ENCODE results near the gene QPCTL.

QPCTL gene

DNA sequence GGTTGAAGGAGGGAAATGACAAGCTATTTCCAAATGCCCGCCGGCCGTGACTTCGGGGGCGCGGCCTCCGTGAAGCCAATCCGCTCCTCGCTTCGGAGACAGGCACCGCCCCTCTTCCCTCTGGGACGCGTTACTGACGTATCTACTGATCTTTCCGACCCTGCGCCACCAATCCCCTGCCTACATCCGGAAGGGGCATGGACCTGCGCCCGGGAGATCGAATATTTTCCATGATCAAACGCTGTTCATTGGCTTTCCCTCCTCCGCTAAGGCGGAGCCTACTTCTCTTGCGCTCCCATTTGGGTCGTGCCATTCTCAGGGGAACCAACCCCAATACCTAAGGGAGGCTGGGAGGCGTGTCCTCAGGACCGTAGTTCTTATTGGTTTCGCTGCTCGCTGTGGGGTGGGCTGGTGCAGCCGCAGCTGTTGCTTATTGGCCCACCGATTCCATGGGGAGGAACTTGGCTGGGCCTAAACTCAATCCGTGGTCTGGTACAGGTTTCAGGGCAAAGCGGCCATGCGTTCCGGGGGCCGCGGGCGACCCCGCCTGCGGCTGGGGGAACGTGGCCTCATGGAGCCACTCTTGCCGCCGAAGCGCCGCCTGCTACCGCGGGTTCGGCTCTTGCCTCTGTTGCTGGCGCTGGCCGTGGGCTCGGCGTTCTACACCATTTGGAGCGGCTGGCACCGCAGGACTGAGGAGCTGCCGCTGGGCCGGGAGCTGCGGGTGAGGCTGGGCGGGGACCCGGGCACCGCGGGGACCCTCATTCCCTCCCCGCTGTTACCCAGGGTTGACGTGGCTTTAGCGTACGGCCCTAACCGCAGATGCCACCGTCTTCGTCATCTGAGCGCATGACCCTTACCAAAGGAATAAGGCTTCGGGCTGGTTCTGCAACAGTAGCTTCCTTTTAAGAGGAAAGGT, at the start of gene QPCTL:
Gene QPCTL (plus strand): TSS at position 480 of the 919 bp plus-strand sequence. CDS start 38 bp downstream, at position 518.
- DNase-seq (ENCODE audit: low spot score), result peak; percentile 100

DNA sequence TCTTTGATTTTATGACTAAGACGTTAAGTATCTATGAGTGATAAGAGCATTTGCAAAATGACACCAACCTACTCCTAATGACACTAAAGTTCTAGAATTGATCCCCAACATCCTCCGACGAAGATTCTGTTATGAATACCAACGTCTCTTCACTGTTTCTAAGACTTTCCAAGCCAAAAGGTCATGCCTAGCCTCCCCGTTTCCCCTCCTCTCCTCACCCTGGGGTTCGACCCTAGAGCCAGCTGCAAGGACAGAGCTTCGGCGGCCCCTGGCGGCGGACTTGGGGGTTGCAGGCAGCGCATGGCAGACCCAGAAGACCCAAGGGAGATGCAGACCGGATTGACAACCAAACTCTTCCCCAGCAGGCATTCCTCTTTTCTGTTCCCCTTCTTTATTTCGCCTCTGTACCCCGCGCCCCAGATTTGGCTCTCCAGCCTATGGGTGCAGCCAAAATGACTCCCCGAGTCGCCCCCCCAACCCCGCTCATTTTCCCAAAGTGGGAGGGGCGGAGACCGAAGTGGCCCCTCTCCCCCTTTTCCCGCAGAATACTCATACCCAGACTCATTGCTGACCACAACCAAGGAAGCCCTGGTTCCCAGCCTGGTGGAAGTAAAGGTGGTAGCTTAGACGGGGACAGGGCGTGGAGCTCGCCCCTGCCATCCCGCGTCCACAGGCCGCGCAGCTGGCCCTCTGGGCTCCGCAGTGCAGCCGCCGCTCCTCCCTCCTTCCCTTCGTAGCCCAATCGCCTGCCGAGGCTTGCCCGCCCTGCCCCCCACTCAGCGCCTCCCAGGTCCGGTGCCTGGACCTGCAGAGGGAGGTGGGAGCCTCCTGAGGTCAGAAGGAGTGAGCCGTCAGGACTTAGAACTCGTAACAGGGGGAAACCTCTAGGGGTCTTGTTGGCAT, 49.2 kb upstream of the QPCTL start:
- DNase-seq (ENCODE audit: low spot score), result peak; percentile 87

DNA sequence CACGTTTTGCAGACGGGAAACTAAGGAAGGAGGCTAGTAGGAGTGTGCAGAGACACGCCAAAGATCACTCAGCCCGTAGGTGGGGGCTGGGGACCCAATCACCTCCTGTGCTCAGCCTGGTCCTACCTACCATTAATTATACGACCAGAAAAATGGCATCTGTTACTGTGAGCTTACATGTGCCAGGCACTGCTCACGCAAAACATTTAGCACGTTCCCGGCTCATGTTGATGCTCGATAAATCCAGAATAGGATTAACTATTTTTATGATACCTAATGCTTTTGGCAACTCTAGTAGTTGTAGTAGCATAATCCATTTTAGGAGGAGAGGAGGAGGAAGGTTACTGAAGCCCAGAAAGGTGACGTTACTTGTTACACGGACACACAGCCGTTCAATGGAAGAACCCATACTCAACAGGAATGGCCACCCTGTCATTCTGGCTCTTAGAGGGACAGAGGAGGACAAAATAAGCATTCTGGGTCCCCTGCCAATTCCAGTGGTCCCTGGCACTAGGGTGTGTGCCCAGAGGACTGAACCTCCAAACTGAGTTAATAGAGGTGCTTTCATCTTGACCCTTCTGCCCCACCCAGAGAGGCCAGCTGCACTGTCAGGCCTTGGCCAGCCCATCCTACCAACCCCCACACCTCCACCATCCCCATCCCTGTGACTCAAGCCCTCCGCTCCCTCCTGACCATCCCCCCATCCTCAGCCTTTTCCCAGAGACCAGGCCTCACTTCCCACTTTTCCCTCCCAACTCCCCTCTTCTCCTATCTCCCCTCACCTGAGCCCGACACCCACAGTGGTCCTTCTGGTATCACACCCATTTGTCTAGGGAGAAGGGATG, 48.3 kb upstream of the QPCTL start:
- DNase-seq (ENCODE audit: low spot score), result no peak

DNA sequence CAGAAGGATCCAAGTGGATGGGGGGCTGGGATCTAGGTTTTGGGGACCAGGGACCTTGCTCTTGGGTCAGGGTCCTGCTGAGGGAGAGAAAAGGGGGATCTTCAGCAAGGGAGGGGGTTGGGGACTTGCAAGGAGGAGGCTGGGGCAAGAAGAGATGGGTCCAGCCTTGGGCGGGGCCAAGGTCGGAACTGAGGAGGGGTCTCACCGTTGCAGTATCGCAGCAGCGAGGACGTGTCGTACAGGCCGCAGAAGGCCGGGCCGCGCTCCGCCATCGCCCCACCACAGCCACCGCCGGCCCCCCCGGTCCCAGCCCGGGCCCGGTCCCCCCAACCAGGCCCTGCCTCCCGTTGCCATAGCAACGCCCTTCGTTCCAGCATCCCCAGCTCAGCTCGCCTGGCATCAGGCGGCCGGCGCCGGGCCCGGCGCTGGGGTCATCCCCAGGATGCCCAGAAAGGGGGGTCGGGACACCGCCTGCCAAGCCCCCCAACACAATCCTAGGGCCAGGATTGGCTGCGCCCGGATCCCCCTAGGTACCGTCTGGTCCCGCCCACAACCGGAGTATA, 47.3 kb upstream of the QPCTL start:
- no peak for DNase-seq (ENCODE audit: low spot score)

DNA sequence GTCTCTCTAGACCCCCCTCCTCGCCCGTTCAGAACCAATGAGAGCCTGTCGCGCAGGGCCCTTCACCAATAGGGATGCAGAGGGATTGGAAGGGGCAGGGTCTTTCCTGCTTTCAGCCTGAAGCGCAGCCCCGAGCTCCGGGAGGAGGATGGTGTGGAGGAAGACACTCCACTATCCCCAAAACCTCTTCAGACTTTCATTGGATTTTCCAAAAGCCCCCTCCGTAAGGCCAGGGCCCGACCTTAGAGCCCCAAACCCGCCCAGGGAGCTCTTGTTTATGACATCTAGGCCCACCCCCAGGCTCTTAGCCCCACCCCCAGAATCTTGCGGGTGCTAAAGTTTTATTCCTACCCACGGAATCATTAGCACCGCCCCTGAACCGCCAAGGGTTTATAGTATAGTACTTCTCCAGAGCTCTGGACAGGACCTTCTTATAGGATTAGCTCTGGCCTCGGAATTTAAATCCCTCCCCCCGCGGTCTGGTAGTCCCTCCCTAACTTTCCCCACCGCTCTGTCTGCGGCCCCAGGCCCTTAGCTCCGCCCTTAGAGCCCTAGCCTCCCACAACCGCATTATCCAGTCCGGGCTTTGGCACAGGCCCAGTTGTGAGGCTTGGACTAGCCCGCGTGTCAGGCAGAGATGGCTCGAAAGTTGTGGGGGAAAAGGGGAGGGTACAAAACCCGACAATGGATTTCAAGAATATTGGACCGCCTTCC, 46.7 kb upstream of the QPCTL start:
- DNase-seq (ENCODE audit: low spot score), result peak; percentile 91

GRCh38 chr19:45646345-45646698, 46.1 kb upstream of the QPCTL start:
- no peak for DNase-seq (ENCODE audit: low spot score)

- DNase-seq (ENCODE audit: low spot score), result no peak
Observed at GRCh38 chr19:45650722-45651121, 41.7 kb upstream of the QPCTL start.

- DNase-seq (ENCODE audit: low spot score), result no peak
Observed at GRCh38 chr19:45653634-45654033, 38.8 kb upstream of the QPCTL start.

- no peak for DNase-seq (ENCODE audit: low spot score)
Observed at GRCh38 chr19:45655073-45655472, 37.4 kb upstream of the QPCTL start.

DNA sequence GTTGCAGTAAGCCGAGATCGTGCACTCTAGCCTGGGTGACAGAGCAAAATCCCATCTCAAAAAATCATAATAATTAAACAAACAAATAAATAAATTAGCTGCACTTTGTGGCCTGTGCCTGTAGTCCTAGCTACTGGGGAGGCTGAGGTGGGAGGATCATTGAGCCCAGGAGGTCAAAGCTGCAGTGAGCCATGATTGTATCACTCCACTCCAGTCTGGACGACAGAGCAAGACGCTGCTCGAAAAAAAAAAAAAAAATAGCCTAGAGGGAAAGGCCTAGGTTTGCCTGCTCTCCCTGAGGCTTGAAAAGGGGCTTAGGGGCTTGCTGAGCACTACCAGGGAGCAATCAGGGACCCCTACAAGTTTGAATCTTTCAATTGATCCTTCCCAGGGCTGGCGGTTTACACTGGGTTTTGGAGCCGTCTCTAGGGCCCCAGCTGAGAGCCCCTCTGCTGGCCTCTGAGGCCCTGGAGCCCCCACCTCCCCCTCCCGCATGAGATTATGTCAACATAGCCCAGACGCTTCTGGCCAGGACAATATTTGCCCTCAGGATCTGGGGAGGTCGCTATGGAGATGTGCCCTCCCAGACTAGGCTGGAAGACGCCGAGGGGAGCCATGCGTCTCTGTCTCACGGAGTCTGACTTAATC, 34.8 kb upstream of the QPCTL start:
- DNase-seq (ENCODE audit: low spot score), result no peak

DNA sequence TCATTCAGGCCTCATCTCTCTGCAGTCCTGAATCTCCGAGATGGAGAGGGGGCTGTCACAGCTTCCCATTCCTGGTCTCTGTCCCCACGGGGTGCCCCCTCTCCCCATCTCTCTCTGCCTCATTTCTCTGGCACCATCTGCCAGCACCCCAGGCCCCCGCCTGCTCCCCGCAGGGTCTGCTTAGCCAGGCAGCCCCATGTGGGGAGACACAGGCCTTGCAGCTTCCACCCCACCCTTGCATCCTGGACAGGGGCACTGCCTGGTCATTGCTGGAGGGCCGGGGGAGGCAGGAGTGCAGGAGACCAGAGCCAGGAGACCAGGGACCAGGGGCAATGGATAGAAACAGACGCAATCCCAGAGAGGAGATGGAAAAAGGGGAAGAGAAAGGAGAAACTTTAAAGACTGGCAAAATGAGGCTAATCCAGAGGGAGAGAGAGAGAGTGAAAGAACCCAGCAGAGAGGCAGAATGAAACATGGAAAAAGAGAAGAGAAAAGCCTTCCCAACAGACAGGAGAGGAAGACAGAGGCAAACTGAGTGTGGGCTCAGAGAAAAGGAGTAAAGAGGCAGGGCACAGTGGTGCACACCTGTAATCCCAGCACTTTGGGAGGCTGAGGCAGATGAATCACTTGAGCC, 33.3 kb upstream of the QPCTL start:
- no peak for DNase-seq (ENCODE audit: low spot score)

DNA sequence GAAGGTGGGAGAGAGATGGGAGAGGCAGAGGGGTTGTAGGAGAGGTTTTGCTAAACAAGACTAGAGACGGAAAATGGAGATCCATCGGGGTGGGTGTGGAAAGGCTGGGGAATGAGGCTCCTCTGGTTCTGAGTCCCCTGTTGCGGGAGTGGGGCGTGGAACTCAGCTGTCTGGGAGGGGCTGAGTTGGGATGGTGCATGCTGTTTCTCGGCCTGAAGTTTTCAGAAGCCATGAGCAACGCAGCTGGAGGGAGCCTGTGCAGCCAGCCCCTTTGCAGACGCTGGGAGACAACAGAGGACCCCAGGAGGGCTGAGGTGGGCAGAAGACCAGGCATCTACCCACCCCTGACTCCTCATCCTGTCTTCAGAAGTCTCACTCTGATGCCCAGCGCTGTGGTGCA, 31.8 kb upstream of the QPCTL start:
- no peak for DNase-seq (ENCODE audit: low spot score)

- no peak for DNase-seq (ENCODE audit: low spot score)
Observed at GRCh38 chr19:45663800-45664199, 28.7 kb upstream of the QPCTL start.

DNA sequence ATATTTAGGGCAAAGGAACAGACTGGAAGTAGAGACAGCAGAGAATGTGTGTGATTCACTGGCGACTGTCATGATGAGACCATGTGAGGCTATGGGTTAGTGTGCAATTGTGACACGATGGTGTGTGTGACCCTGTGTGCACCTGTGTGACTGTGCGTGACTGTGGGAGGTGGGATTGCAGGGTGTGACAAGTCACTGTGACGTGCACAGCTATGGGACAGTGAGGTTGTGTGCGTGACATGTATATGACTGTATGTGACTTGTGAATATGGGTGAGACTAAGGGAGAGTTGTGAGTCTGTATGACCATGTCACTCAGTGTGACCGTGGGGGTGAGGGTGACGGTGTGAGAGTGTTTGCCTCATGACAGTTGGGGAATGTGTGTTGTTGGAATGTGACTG, 27.9 kb upstream of the QPCTL start:
- DNase-seq (ENCODE audit: low spot score), result no peak

GRCh38 chr19:45667620-45668341, 24.7 kb upstream of the QPCTL start, which contains the start of gene GIPR:
TSS of gene GIPR (plus strand) at chr19:45668221. CDS start at chr19:45669521, 1,300 bp downstream.
- peak; percentile 92 for DNase-seq (ENCODE audit: low spot score)

GRCh38 chr19:45668342-45668871, 24.1 kb upstream of the QPCTL start:
- DNase-seq (ENCODE audit: low spot score), result no peak

DNA sequence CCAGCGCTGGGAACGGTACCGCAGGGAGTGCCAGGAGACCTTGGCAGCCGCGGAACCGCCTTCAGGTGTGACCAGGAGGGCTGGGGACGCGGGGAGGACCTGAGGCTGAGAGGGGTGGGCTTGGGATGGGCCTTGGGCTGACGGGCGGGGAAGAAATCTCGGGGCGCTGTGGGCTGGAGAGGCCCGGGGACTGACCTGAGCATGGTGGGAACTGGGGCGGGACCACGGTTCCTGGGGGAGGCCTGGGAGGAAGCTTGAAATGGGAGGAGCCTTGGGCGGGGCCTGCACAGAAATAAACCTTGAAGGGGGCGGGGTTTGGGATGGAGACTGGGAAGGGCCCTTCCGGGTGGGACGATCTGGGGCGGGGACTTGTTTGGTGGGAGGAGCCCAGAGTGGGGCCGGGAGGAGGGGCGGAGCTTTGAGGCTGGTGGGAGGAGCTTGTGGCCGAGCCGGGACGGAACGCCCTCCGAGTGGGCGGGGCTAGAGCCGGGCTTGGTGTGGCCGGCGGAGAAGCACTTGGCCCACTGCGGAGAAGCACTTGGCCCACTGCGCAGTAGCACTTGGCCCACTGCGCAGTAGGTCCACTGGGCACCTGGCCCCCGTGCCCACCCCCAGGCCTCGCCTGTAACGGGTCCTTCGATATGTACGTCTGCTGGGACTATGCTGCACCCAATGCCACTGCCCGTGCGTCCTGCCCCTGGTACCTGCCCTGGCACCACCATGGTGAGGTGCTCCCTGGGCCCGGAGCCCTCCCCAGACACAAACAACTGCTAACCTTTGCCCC, 21.6 kb upstream of the QPCTL start:
- DNase-seq (ENCODE audit: low spot score), result peak; percentile 88

DNA sequence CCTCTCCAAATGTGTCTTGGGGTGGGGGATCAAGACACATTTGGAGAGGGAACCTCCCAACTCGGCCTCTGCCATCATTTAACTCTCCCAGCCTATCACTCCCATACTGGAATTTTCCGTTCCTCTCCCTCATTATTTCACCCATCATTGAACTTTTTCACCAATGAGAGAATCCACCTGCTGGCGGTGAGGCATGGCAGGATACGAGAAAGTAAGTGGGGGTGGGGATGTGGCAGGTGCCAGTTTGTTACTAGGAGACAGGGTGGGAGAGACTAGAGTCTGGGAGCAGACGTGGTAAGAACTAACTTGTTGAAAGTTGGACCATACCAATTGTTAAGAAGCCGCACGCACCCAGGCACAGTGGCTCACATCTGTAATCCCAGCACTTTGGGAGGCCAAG, 17.5 kb upstream of the QPCTL start:
- DNase-seq (ENCODE audit: low spot score), result no peak

Data from SW480 (cell line).